IMR-90 (cell line): ENCODE results near the gene NTRK2. TPM values are rescaled to one million over a fixed set of nuclear protein-coding genes. Genes with fewer than 3 reads are reported as not detected.

Experiments used
- ATAC-seq: fragments of 200-7000 bp; cut with Tn5 transposase; 2 replicates; pipeline ENCODE4 v1.9.1; 2020; ENCODE audit warnings: low read depth, mild to moderate bottlenecking, moderate library complexity
- BruUV-seq: library from RNA; stranded (reverse); fragments of 400-500 nt; replicated peaks from 2 replicates; lab custom pipeline; 2021; lab: Mats Ljungman, UMichigan
- CTCF ChIA-PET: fragments of 300-600 bp; formaldehyde crosslinking; extraction: SDS; loops from one replicate; lab custom pipeline; 2021; ENCODE audit warnings: antibody characterized with exemption; lab: Yijun Ruan, JAX
- POLR2A ChIA-PET: fragments of 300-600 bp; sonication (Branson Sonifier 250); formaldehyde crosslinking; loops from one replicate; lab custom pipeline; 2022; ENCODE audit warnings: antibody characterized with exemption; ENCODE audit not compliant: unreplicated experiment; lab: Charles Lee
- DNase-seq: peaks from one replicate; pipeline ENCODE4 v3.0.0; 2013
- H2AFZ ChIP-seq: replicated peaks from 2 replicates; pipeline ENCODE3; 2013; ENCODE audit warnings: low read length, mild to moderate bottlenecking; ENCODE audit not compliant: poor library complexity
- H2AK5ac ChIP-seq: 2 replicates; pipeline ENCODE4 v1.6.1; 2013; ENCODE audit warnings: low read depth, low read length, inconsistent platforms
- H2AK9ac ChIP-seq: replicated peaks from 2 replicates; pipeline ENCODE3; 2013; ENCODE audit warnings: mild to moderate bottlenecking, low read depth, low read length, moderate library complexity; ENCODE audit not compliant: poor library complexity
- H2BK120ac ChIP-seq: 2 replicates; pipeline ENCODE4 v1.6.1; 2013; ENCODE audit warnings: low read depth, low read length, inconsistent platforms
- H2BK15ac ChIP-seq: 3 replicates; pipeline ENCODE4 v1.6.1; 2013; ENCODE audit warnings: low read depth, low read length, inconsistent platforms
- H2BK20ac ChIP-seq: 2 replicates; pipeline ENCODE4 v1.6.1; 2013; ENCODE audit warnings: low read depth, mild to moderate bottlenecking, inconsistent platforms, low read length, moderate library complexity
- H2BK5ac ChIP-seq: 2 replicates; pipeline ENCODE4 v1.6.1; 2013; ENCODE audit warnings: mild to moderate bottlenecking, low read depth, low read length, inconsistent platforms; ENCODE audit not compliant: poor library complexity, severe bottlenecking
- H3K14ac ChIP-seq: replicated peaks from 2 replicates; pipeline ENCODE4 v1.6.1; 2013; ENCODE audit warnings: low read depth, low read length, inconsistent platforms
- H3K18ac ChIP-seq: 2 replicates; pipeline ENCODE4 v1.6.1; 2013; ENCODE audit warnings: low read depth, low read length, control low read depth
- H3K23ac ChIP-seq: 2 replicates; pipeline ENCODE4 v1.6.1; 2013; ENCODE audit warnings: low read depth, low read length, inconsistent platforms
- H3K27ac ChIP-seq: 2 replicates; pipeline ENCODE4 v1.5.1; 2013; ENCODE audit warnings: mild to moderate bottlenecking, control low read depth, low read length; ENCODE audit not compliant: insufficient read depth
- H3K27me3 ChIP-seq: 2 replicates; pipeline ENCODE4 v1.6.1; 2013; ENCODE audit warnings: low read length; ENCODE audit not compliant: control insufficient read depth, insufficient read depth
- H3K36me3 ChIP-seq: 2 replicates; pipeline ENCODE4 v1.6.1; 2013; ENCODE audit warnings: low read length, mixed read lengths; ENCODE audit not compliant: control insufficient read depth, insufficient read depth
- H3K4ac ChIP-seq: 2 replicates; pipeline ENCODE4 v1.6.1; 2013; ENCODE audit warnings: low read depth, low read length, inconsistent platforms
- H3K4me1 ChIP-seq: 2 replicates; pipeline ENCODE4 v1.6.1; 2013; ENCODE audit warnings: low read length, mixed read lengths; ENCODE audit not compliant: control insufficient read depth, insufficient read depth
- H3K4me2 ChIP-seq: 2 replicates; pipeline ENCODE4 v1.6.1; 2013; ENCODE audit warnings: low read depth, mild to moderate bottlenecking, control low read depth, low read length, moderate library complexity
- H3K4me3 ChIP-seq: 2 replicates; pipeline ENCODE4 v1.5.1; 2013; ENCODE audit warnings: low read depth, mild to moderate bottlenecking, control low read depth, low read length, moderate library complexity; ENCODE audit not compliant: insufficient read depth
- H3K56ac ChIP-seq: 2 replicates; pipeline ENCODE4 v1.6.1; 2013; ENCODE audit warnings: low read length, inconsistent platforms; ENCODE audit not compliant: insufficient read depth; ENCODE audit errors: extremely low read depth
- H3K79me1 ChIP-seq, 2 experiments: 2 replicates each; pipeline ENCODE4 v1.6.1; 2013; ENCODE audit warnings: low read length in 2 of 2, inconsistent platforms in 1 of 2, low read depth in 1 of 2
- H3K9ac ChIP-seq: 2 replicates; pipeline ENCODE4 v1.6.1; 2013; ENCODE audit warnings: low read depth, low read length, control low read depth
- H3K9me1 ChIP-seq: 2 replicates; pipeline ENCODE4 v1.6.1; 2013; ENCODE audit warnings: low read length, inconsistent platforms; ENCODE audit not compliant: insufficient read depth
- H3K9me3 ChIP-seq: 2 replicates; pipeline ENCODE4 v1.6.1; 2013; ENCODE audit warnings: low read length; ENCODE audit not compliant: control insufficient read depth, insufficient read depth
- H4K20me1 ChIP-seq: 2 replicates; pipeline ENCODE4 v1.6.1; 2013; ENCODE audit warnings: low read length, inconsistent platforms; ENCODE audit not compliant: insufficient read depth
- H4K5ac ChIP-seq: 2 replicates; pipeline ENCODE4 v1.6.1; 2013; ENCODE audit warnings: mild to moderate bottlenecking, low read depth, low read length, control low read depth
- H4K8ac ChIP-seq, 2 experiments: 2 replicates each; pipeline ENCODE4 v1.6.1; 2013; ENCODE audit warnings: low read depth in 2 of 2, low read length in 2 of 2, control low read depth in 1 of 2, inconsistent platforms in 1 of 2
- H4K91ac ChIP-seq: 2 replicates; pipeline ENCODE4 v1.6.1; 2013; ENCODE audit warnings: low read depth, low read length, inconsistent platforms; ENCODE audit not compliant: insufficient read depth
- BHLHE40 ChIP-seq: fragments of 150-350 bp; IDR thresholded peaks from 2 replicates; pipeline ENCODE4 v1.6.1; 2016; ENCODE audit warnings: mild to moderate bottlenecking, low read depth, low read length
- CEBPB ChIP-seq: IDR thresholded peaks from 2 replicates; pipeline ENCODE4 v1.6.1; 2012; ENCODE audit warnings: low read depth, low read length, improper control_type of control experiment
- CHD1 ChIP-seq: IDR thresholded peaks from 2 replicates; pipeline ENCODE4 v1.6.1; 2012; ENCODE audit warnings: low read depth, low read length, improper control_type of control experiment
- FOS ChIP-seq: fragments of 150-350 bp; IDR thresholded peaks from 2 replicates; pipeline ENCODE4 v1.6.1; 2016; ENCODE audit warnings: low read depth, low read length
- MAFK ChIP-seq: IDR thresholded peaks from 2 replicates; pipeline ENCODE4 v1.6.1; 2012; ENCODE audit warnings: low read depth, low read length, improper control_type of control experiment
- MAZ ChIP-seq: IDR thresholded peaks from 2 replicates; pipeline ENCODE4 v1.6.1; 2012; ENCODE audit warnings: low read depth, mild to moderate bottlenecking, low read length, improper control_type of control experiment, moderate library complexity, borderline replicate concordance
- NFE2L2 ChIP-seq: fragments of 150-350 bp; IDR thresholded peaks from 2 replicates; pipeline ENCODE4 v1.6.1; 2016; ENCODE audit warnings: low read depth, mild to moderate bottlenecking, low read length
- RAD21 ChIP-seq: IDR thresholded peaks from 2 replicates; pipeline ENCODE4 v1.6.1; 2012; ENCODE audit warnings: low read length, improper control_type of control experiment
- RCOR1 ChIP-seq: IDR thresholded peaks from 2 replicates; pipeline ENCODE4 v1.6.1; 2012; ENCODE audit warnings: mild to moderate bottlenecking, low read length, improper control_type of control experiment; ENCODE audit not compliant: insufficient replicate concordance
- SMC3 ChIP-seq: fragments of 150-350 bp; IDR thresholded peaks from 2 replicates; pipeline ENCODE4 v1.6.1; 2016; ENCODE audit warnings: low read depth, mild to moderate bottlenecking, antibody characterized with exemption, low read length, moderate library complexity
- WGBS, 2 experiments: methylation state at CpG; one replicate each; pipeline versions ENCODE4 v1.1.5 to v1.1.7; 2013; ENCODE audit warnings: missing lambda C conversion rate in 2 of 2; ENCODE audit not compliant: insufficient read length in 1 of 2; ENCODE audit errors: extremely low coverage in 2 of 2; 5-methylcytosine and 5-hydroxymethylcytosine counted together
- dilution Hi-C: fragments of 300-500 bp; cut with HindIII; formaldehyde crosslinking; loops from one replicate; pipeline ENCODE4 v1.14.3; 2018; ENCODE audit warnings: low sequenced_read_pairs; ENCODE audit not compliant: unreplicated experiment
- in situ Hi-C: fragments of 300-500 bp; cut with MboI; formaldehyde crosslinking; loops from 3 replicates; pipeline ENCODE4 v1.14.3; 2019; ENCODE audit warnings: low sequenced_read_pairs, inconsistent platforms, mixed read lengths
- intact Hi-C: fragments of 100-400 bp; cut with micrococcal nuclease; formaldehyde crosslinking; loops from 2 replicates; pipeline ENCODE4 v1.10.0; 2022
- polyA plus RNA-seq, 3 experiments: library from polyadenylated mRNA; depleted of rRNA; stranded (reverse); fragments of >200 nt; gene quantifications; 2 replicates each; pipeline ENCODE4 v1.2.3, GENCODE V29; 2012; ENCODE audit warnings: low replicate concordance in 1 of 3
- total RNA-seq: library from RNA; depleted of rRNA; stranded (reverse); fragments of >200 nt; gene quantifications from 2 replicates; pipeline ENCODE4 v1.2.3, GENCODE V29; 2012
- TF ChIP-seq, protein P1 (sequence below): conservative IDR thresholded peaks from 2 replicates; pipeline ENCODE4 v1.5.1; 2012; ENCODE audit warnings: mild to moderate bottlenecking, low read depth, low read length, improper control_type of control experiment
- TF ChIP-seq, protein P2 (sequence below): fragments of 150-350 bp; IDR thresholded peaks from 2 replicates; pipeline ENCODE4 v1.6.1; 2017; ENCODE audit warnings: mild to moderate bottlenecking, antibody characterized with exemption, low read length, low read depth
- TF ChIP-seq, protein P3 (sequence below): fragments of 150-350 bp; IDR thresholded peaks from 2 replicates; pipeline ENCODE4 v1.6.1; 2016; ENCODE audit warnings: low read depth, mild to moderate bottlenecking, low read length, moderate library complexity, borderline replicate concordance

Gene NTRK2
- total and polyA plus RNA-seq, 2 of the 4 experiments (the other 2 are of a cell fraction), result under 0.01 to 0.02 TPM

DNA sequence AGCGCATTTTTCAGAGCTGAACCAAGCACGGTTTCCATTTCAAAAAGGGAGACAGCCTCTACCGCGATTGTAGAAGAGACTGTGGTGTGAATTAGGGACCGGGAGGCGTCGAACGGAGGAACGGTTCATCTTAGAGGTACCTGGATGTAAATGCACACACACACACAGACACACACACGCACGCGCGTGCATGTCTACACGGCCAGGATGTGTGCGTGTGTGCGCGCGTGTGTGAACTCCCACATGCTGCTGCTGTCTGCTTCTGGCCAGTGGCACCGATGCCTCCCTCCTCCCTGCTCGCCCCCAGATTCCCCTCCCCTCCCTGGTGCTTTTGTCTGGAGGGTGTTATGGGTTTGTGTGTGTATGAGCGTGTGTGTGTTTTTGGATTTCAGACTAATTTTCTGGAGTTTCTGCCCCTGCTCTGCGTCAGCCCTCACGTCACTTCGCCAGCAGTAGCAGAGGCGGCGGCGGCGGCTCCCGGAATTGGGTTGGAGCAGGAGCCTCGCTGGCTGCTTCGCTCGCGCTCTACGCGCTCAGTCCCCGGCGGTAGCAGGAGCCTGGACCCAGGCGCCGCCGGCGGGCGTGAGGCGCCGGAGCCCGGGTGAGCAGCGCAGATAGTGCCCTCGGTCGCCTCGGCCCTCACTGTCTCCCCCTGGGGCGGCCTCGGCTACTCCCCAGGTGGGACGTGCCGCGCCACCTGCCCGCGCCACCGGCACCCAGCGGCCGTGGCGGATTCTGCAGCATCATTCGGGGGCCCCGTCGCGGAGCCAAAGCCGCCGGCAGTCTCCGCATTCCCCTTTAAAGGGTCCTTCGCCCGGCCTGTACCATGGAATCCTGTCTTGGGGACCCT lies at the start of gene NTRK2 (continued):
- TF ChIP-seq RAD21, result no peak

DNA sequence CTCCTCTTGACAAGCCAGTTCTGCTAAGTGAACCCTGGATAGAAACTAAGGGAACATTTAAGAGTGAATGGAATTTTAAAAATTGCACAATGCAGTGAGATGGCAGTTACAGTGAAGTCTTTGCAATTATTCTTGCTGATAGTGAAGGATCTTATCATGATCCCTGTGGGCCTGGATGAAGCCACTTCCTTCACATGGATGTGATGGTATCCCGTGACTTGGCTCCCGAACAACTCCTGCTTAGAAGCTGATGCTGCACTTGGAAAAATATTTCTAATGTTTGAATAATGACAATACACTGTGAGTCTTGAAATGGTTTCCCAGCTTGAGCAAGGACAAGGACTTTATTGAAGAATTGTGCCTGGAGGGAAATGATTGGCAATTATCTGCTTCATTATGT lies 49.2 kb upstream of the NTRK2 start:
- BruUV-seq, result no TSS peak
- H4K91ac ChIP-seq, result no peak overlapping the region
- CTCF ChIA-PET, result no interaction called here

More for the DNA sequence above, 49.2 kb upstream of the NTRK2 start:
- ATAC-seq (no peak), DNase-seq (no peak)
- H3K9me1 ChIP-seq, result no peaks in the 10 kb centered on the region
- H3K79me1 ChIP-seq, result no peaks in the 10 kb centered on the region
- no peak overlapping the region for H2AK5ac ChIP-seq
- no peak overlapping the region for H3K4me3 ChIP-seq
- H2BK5ac ChIP-seq, result no peak overlapping the region
- no peaks in the 10 kb centered on the region for H3K36me3 ChIP-seq
- TF ChIP-seq MAZ, result no peak
- TF ChIP-seq MAFK, result no peak
- TF ChIP-seq, protein P1, sequence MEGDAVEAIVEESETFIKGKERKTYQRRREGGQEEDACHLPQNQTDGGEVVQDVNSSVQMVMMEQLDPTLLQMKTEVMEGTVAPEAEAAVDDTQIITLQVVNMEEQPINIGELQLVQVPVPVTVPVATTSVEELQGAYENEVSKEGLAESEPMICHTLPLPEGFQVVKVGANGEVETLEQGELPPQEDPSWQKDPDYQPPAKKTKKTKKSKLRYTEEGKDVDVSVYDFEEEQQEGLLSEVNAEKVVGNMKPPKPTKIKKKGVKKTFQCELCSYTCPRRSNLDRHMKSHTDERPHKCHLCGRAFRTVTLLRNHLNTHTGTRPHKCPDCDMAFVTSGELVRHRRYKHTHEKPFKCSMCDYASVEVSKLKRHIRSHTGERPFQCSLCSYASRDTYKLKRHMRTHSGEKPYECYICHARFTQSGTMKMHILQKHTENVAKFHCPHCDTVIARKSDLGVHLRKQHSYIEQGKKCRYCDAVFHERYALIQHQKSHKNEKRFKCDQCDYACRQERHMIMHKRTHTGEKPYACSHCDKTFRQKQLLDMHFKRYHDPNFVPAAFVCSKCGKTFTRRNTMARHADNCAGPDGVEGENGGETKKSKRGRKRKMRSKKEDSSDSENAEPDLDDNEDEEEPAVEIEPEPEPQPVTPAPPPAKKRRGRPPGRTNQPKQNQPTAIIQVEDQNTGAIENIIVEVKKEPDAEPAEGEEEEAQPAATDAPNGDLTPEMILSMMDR, result no peak
- TF ChIP-seq RCOR1, result no peak
- TF ChIP-seq, protein P2, sequence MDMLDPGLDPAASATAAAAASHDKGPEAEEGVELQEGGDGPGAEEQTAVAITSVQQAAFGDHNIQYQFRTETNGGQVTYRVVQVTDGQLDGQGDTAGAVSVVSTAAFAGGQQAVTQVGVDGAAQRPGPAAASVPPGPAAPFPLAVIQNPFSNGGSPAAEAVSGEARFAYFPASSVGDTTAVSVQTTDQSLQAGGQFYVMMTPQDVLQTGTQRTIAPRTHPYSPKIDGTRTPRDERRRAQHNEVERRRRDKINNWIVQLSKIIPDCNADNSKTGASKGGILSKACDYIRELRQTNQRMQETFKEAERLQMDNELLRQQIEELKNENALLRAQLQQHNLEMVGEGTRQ, result no peak
- TF ChIP-seq, protein P3, sequence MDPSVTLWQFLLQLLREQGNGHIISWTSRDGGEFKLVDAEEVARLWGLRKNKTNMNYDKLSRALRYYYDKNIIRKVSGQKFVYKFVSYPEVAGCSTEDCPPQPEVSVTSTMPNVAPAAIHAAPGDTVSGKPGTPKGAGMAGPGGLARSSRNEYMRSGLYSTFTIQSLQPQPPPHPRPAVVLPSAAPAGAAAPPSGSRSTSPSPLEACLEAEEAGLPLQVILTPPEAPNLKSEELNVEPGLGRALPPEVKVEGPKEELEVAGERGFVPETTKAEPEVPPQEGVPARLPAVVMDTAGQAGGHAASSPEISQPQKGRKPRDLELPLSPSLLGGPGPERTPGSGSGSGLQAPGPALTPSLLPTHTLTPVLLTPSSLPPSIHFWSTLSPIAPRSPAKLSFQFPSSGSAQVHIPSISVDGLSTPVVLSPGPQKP, result no peak
- TF ChIP-seq NFE2L2, result no peak
- TF ChIP-seq FOS, result no peak
- TF ChIP-seq CHD1, result no peak
- TF ChIP-seq SMC3, result no peak
- no peak for TF ChIP-seq BHLHE40
- no peak for TF ChIP-seq CEBPB
- H3K9ac ChIP-seq, result no peak overlapping the region
- no peaks in the 10 kb centered on the region for H4K20me1 ChIP-seq
- WGBS, 2 experiments, result no CpG with 5 or more reads among the region's 2 CpGs
- no peak overlapping the region for H2BK120ac ChIP-seq
- dilution Hi-C loops, result no loop called here
- peaks cover 10% of the 10 kb centered on the region for H3K9me3 ChIP-seq
- no peak overlapping the region for H2BK15ac ChIP-seq
- H2BK20ac ChIP-seq, result no peak overlapping the region
- H3K56ac ChIP-seq, result no peak overlapping the region
- no peaks in the 10 kb centered on the region for H3K4me1 ChIP-seq
- no peak overlapping the region for H2AFZ ChIP-seq
- no peak overlapping the region for H2AK9ac ChIP-seq
- intact Hi-C loops, result no loop called here
- H3K4me2 ChIP-seq, result no peak overlapping the region
- no peak overlapping the region for H3K18ac ChIP-seq
- H4K8ac ChIP-seq, result no peak overlapping the region
- no peak overlapping the region for H3K14ac ChIP-seq
- H3K23ac ChIP-seq, result no peak overlapping the region
- in situ Hi-C loops, result no loop called here
- H3K27me3 ChIP-seq, result no peaks in the 10 kb centered on the region
- no peak overlapping the region for H3K27ac ChIP-seq
- no peak overlapping the region for H4K5ac ChIP-seq
- POLR2A ChIA-PET, result no interaction called here
- no peak overlapping the region for H3K4ac ChIP-seq
